CD4-positive, alpha-beta T cell treated with Interleukin-15 for 1 hour (primary cell): ENCODE measurements around the gene NBPF1.
"Not testable (repeated sequence)": the region's sequence is repeated elsewhere in the genome, so short reads cannot be mapped to it uniquely, and the experiment has no call there.

ENCODE experiments used
- DNase-seq: peaks from one replicate; pipeline ENCODE4 v3.0.0-alpha.2; 2020

Gene NBPF1

GRCh38 chr1:16605532-16606505 is 7.5 kb downstream of the NBPF1 start:
- no peak for DNase-seq

GRCh38 chr1:16605213-16605525 is 8.2 kb downstream of the NBPF1 start:
- no peak for DNase-seq

- not testable (repeated sequence) for DNase-seq
Observed at GRCh38 chr1:16604514-16605212, 8.7 kb downstream of the NBPF1 start.

- DNase-seq: not testable (repeated sequence)
Observed at GRCh38 chr1:16603623-16604022, 9.7 kb downstream of the NBPF1 start.

- not testable (repeated sequence) for DNase-seq
Observed at GRCh38 chr1:16602336-16603011, 10.9 kb downstream of the NBPF1 start.

- not testable (repeated sequence) for DNase-seq
Observed at GRCh38 chr1:16600855-16601786, 12.2 kb downstream of the NBPF1 start.

GRCh38 chr1:16599326-16599725 is 14.0 kb downstream of the NBPF1 start:
- not testable (repeated sequence) for DNase-seq

GRCh38 chr1:16595216-16595615 is 18.1 kb downstream of the NBPF1 start:
- not testable (repeated sequence) for DNase-seq

GRCh38 chr1:16591845-16592244 is 21.5 kb downstream of the NBPF1 start:
- not testable (repeated sequence) for DNase-seq

GRCh38 chr1:16588081-16588480 is 25.3 kb downstream of the NBPF1 start:
- not testable (repeated sequence) for DNase-seq

- DNase-seq: not testable (repeated sequence)
Observed at GRCh38 chr1:16587639-16588038, 25.7 kb downstream of the NBPF1 start.

GRCh38 chr1:16565324-16565723 is 48.0 kb downstream of the NBPF1 start:
- DNase-seq: not testable (repeated sequence)

GRCh38 chr1:16561035-16561434 is 52.3 kb downstream of the NBPF1 start:
- not testable (repeated sequence) for DNase-seq

- DNase-seq: not testable (repeated sequence)
Observed at GRCh38 chr1:16560498-16560897, 52.9 kb downstream of the NBPF1 start.

- not testable (repeated sequence) for DNase-seq
Observed at GRCh38 chr1:16559688-16560087, 53.7 kb downstream of the NBPF1 start.

- DNase-seq: not testable (repeated sequence)
Observed at GRCh38 chr1:16557034-16557433, 56.3 kb downstream of the NBPF1 start.

- DNase-seq: not testable (repeated sequence)
Observed at GRCh38 chr1:16553244-16553643, 60.1 kb downstream of the NBPF1 start.

GRCh38 chr1:16550212-16550918 is 63.0 kb downstream of the NBPF1 start:
- not testable (repeated sequence) for DNase-seq

GRCh38 chr1:16549545-16549944 is 63.8 kb downstream of the NBPF1 start:
- not testable (repeated sequence) for DNase-seq

- DNase-seq: not testable (repeated sequence)
Observed at GRCh38 chr1:16547502-16548241, 65.7 kb downstream of the NBPF1 start.

GRCh38 chr1:16545682-16546095 is 67.7 kb downstream of the NBPF1 start:
- not testable (repeated sequence) for DNase-seq
